Neural cell (in vitro differentiated cells): ENCODE results near the gene KCTD17. TPM values are rescaled to one million over a fixed set of nuclear protein-coding genes. Genes with fewer than 3 reads are reported as not detected.

Experiments
- H2AFZ ChIP-seq: fragments of 200-600, 300-800 bp; sonication (generic), shearing (Covaris generic); 2 replicates; pipeline ENCODE4 v1.6.0; 2014; ENCODE audit warnings: low read depth, mild to moderate bottlenecking, antibody characterized with exemption, low read length, moderate library complexity
- H3F3A ChIP-seq: fragments of 200-600 bp; shearing (Covaris generic); 2 replicates; pipeline ENCODE4 v1.6.1; 2016; ENCODE audit warnings: mild to moderate bottlenecking, moderate library complexity, mixed read lengths, antibody characterized with exemption, low read length; ENCODE audit not compliant: insufficient read depth, poor library complexity, severe bottlenecking
- H3K27ac ChIP-seq: fragments of 200-600, 300-800 bp; sonication (generic), shearing (Covaris generic); 2 replicates; pipeline ENCODE4 v1.5.1; 2014; ENCODE audit warnings: mild to moderate bottlenecking, low read length, moderate library complexity
- H3K27me3 ChIP-seq: fragments of 300-800, 200-600 bp; sonication (generic), shearing (Covaris generic); 2 replicates; pipeline ENCODE4 v1.6.0; 2014; ENCODE audit warnings: mild to moderate bottlenecking, low read depth, low read length, moderate library complexity; ENCODE audit not compliant: insufficient read depth
- H3K36me3 ChIP-seq: fragments of 300-800, 200-600 bp; sonication (generic), shearing (Covaris generic); 2 replicates; pipeline ENCODE4 v1.5.1; 2014; ENCODE audit warnings: mild to moderate bottlenecking, antibody characterized with exemption, low read length, moderate library complexity; ENCODE audit not compliant: insufficient read depth
- H3K4me2 ChIP-seq: fragments of 300-800, 200-600 bp; sonication (generic), shearing (Covaris generic); 2 replicates; pipeline ENCODE4 v1.6.0; 2014; ENCODE audit warnings: mild to moderate bottlenecking, low read length
- H3K4me3 ChIP-seq: fragments of 300-800, 200-600 bp; sonication (generic), shearing (Covaris generic); 2 replicates; pipeline ENCODE4 v1.5.1; 2014; ENCODE audit warnings: mild to moderate bottlenecking, low read length, moderate library complexity
- H3K79me2 ChIP-seq: fragments of 200-600 bp; shearing (Covaris generic); replicated peaks from 2 replicates; pipeline ENCODE4 v1.6.0; 2014; ENCODE audit warnings: mild to moderate bottlenecking, low read length, moderate library complexity; ENCODE audit not compliant: insufficient read depth
- H3K9ac ChIP-seq: fragments of 300-800, 200-600 bp; sonication (generic), shearing (Covaris generic); 2 replicates; pipeline ENCODE4 v1.6.1; 2016; ENCODE audit warnings: mild to moderate bottlenecking, low read length, mixed read lengths
- H3K9me2 ChIP-seq: fragments of 200-600 bp; shearing (Covaris generic); 2 replicates; pipeline ENCODE4 v1.6.1; 2016; ENCODE audit warnings: mild to moderate bottlenecking, low read length, mixed read lengths; ENCODE audit not compliant: insufficient read depth
- H3K9me3 ChIP-seq: fragments of 200-600, 300-800 bp; sonication (generic), shearing (Covaris generic); 2 replicates; pipeline ENCODE4 v1.6.1; 2016; ENCODE audit warnings: mild to moderate bottlenecking, mixed run types, low read length, moderate library complexity, mixed read lengths
- H4K20me1 ChIP-seq: fragments of 200-600 bp; shearing (Covaris generic); 2 replicates; pipeline ENCODE4 v1.6.1; 2016; ENCODE audit warnings: mild to moderate bottlenecking, mixed run types; ENCODE audit not compliant: insufficient read depth
- EP300 ChIP-seq: fragments of 450-650 bp; conservative IDR thresholded peaks from 2 replicates; pipeline ENCODE4 v1.6.1; 2014; ENCODE audit warnings: antibody characterized with exemption, mild to moderate bottlenecking, moderate library complexity; ENCODE audit not compliant: poor library complexity, severe bottlenecking
- EZH2 ChIP-seq: fragments of 200-600, 300-800 bp; shearing (Covaris generic), sonication (generic); IDR thresholded peaks from 2 replicates; pipeline ENCODE4 v1.6.1; 2014; ENCODE audit warnings: antibody characterized with exemption, low read length, borderline replicate concordance, mild to moderate bottlenecking; ENCODE audit not compliant: insufficient read depth, poor library complexity, severe bottlenecking
- MXI1 ChIP-seq: fragments of 450-650 bp; conservative IDR thresholded peaks from 2 replicates; pipeline ENCODE4 v1.6.1; 2014; ENCODE audit warnings: antibody characterized with exemption, mild to moderate bottlenecking; ENCODE audit not compliant: poor library complexity, severe bottlenecking
- POLR2AphosphoS5 ChIP-seq: IDR thresholded peaks from 2 replicates; pipeline ENCODE4 v1.6.1; 2012
- RAD21 ChIP-seq: fragments of 450-650 bp; conservative IDR thresholded peaks from 2 replicates; pipeline ENCODE4 v1.6.1; 2014; ENCODE audit warnings: antibody characterized with exemption, mild to moderate bottlenecking, moderate library complexity
- SMC3 ChIP-seq: fragments of 450-650 bp; conservative IDR thresholded peaks from 2 replicates; pipeline ENCODE4 v1.6.1; 2014; ENCODE audit warnings: antibody characterized with exemption, mild to moderate bottlenecking, moderate library complexity; ENCODE audit not compliant: poor library complexity
- TAF1 ChIP-seq: IDR thresholded peaks from 2 replicates; pipeline ENCODE4 v1.6.1; 2012; ENCODE audit warnings: low read depth
- polyA plus RNA-seq: library from polyadenylated mRNA; depleted of rRNA; stranded (reverse); fragments of >200 nt; gene quantifications from 2 replicates; pipeline ENCODE4 v1.2.3, GENCODE V29; 2014
- TF ChIP-seq, protein P1 (sequence below): fragments of 450-650 bp; IDR thresholded peaks from 2 replicates; pipeline ENCODE4 v1.5.1; 2014; ENCODE audit warnings: antibody characterized with exemption, mild to moderate bottlenecking, moderate library complexity; ENCODE audit not compliant: poor library complexity, severe bottlenecking
- TF ChIP-seq, protein P2 (sequence below): IDR thresholded peaks from 2 replicates; pipeline ENCODE4 v1.6.1; 2012; ENCODE audit warnings: borderline replicate concordance

Gene KCTD17
- polyA plus RNA-seq, 1 donor from 2014 or later = 96.3 TPM

DNA sequence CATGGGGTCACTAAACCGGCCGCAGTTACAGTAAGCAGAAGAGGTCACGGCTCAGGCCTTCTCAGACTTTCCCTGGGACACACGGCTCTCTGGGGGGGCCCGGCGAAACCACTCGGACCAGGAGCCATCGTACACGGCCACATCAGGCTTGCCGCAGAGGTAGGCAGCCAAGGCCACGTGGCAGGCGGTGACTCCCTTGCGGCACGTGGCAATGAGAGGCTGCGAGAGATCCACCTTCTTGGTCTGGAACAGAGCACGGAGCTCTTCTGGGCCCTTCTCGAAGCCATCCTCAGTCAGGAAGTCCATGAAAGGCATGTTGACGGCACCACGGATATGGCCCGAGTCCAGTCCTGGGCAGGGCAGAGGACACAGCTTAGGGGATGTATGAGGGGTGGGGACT is 40.6 kb upstream of the KCTD17 start:
- H3K9ac ChIP-seq = no peak overlapping the region
- H3K36me3 ChIP-seq = no peaks in the 10 kb centered on the region
- no peaks in the 10 kb centered on the region for H3K27me3 ChIP-seq
- no peaks in the 10 kb centered on the region for H3K9me3 ChIP-seq
- H4K20me1 ChIP-seq = no peaks in the 10 kb centered on the region
- no peak overlapping the region for H3K4me2 ChIP-seq
- H3K79me2 ChIP-seq = no peaks in the 10 kb centered on the region
- H3K27ac ChIP-seq = no peak overlapping the region
- no peak overlapping the region for H3K4me3 ChIP-seq
- H2AFZ ChIP-seq = no peak overlapping the region
- no peaks in the 10 kb centered on the region for H3K9me2 ChIP-seq
- TF ChIP-seq POLR2AphosphoS5 = no peak
- TF ChIP-seq, protein P1, sequence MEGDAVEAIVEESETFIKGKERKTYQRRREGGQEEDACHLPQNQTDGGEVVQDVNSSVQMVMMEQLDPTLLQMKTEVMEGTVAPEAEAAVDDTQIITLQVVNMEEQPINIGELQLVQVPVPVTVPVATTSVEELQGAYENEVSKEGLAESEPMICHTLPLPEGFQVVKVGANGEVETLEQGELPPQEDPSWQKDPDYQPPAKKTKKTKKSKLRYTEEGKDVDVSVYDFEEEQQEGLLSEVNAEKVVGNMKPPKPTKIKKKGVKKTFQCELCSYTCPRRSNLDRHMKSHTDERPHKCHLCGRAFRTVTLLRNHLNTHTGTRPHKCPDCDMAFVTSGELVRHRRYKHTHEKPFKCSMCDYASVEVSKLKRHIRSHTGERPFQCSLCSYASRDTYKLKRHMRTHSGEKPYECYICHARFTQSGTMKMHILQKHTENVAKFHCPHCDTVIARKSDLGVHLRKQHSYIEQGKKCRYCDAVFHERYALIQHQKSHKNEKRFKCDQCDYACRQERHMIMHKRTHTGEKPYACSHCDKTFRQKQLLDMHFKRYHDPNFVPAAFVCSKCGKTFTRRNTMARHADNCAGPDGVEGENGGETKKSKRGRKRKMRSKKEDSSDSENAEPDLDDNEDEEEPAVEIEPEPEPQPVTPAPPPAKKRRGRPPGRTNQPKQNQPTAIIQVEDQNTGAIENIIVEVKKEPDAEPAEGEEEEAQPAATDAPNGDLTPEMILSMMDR = no peak
- no peak for TF ChIP-seq EP300
- no peak for TF ChIP-seq RAD21
- TF ChIP-seq EZH2 = no peak
- TF ChIP-seq SMC3 = no peak
- TF ChIP-seq, protein P2, sequence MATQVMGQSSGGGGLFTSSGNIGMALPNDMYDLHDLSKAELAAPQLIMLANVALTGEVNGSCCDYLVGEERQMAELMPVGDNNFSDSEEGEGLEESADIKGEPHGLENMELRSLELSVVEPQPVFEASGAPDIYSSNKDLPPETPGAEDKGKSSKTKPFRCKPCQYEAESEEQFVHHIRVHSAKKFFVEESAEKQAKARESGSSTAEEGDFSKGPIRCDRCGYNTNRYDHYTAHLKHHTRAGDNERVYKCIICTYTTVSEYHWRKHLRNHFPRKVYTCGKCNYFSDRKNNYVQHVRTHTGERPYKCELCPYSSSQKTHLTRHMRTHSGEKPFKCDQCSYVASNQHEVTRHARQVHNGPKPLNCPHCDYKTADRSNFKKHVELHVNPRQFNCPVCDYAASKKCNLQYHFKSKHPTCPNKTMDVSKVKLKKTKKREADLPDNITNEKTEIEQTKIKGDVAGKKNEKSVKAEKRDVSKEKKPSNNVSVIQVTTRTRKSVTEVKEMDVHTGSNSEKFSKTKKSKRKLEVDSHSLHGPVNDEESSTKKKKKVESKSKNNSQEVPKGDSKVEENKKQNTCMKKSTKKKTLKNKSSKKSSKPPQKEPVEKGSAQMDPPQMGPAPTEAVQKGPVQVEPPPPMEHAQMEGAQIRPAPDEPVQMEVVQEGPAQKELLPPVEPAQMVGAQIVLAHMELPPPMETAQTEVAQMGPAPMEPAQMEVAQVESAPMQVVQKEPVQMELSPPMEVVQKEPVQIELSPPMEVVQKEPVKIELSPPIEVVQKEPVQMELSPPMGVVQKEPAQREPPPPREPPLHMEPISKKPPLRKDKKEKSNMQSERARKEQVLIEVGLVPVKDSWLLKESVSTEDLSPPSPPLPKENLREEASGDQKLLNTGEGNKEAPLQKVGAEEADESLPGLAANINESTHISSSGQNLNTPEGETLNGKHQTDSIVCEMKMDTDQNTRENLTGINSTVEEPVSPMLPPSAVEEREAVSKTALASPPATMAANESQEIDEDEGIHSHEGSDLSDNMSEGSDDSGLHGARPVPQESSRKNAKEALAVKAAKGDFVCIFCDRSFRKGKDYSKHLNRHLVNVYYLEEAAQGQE = no peak
- TF ChIP-seq TAF1 = no peak
- no peak for TF ChIP-seq MXI1
- H3F3A ChIP-seq = no peaks in the 10 kb centered on the region

DNA sequence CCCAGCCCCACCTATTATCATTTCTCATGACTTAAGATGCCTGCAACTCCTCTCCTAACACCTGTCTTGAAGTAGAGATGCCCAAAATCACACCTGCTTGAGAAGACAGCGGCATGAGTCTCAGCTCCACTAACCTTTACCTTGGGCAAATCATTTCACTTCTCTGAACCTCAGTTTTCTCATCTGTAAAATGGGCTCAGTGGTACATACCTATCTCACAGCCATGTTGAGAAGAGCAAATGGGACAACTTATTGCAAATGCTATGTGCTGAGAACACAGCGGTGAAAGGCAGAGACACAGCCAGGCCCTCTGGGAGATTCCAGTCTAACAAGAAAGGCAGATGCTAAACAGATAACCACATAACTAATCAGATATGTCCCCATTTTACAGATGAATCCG is 40.1 kb upstream of the KCTD17 start:
- Histone ChIP-seq H3K36me3 (no peaks in the 10 kb centered on the region), H3K9me2 (no peaks in the 10 kb centered on the region), H2AFZ (no peak overlapping the region), H3K27ac (no peak overlapping the region), H3K4me2 (no peak overlapping the region), H3K4me3 (no peak overlapping the region), H3K9me3 (no peaks in the 10 kb centered on the region), H3K27me3 (no peaks in the 10 kb centered on the region), H3K79me2 (no peaks in the 10 kb centered on the region), H3F3A (no peaks in the 10 kb centered on the region), H3K9ac (no peak overlapping the region), H4K20me1 (no peaks in the 10 kb centered on the region)
- TF ChIP-seq POLR2AphosphoS5 (no peak), TAF1 (no peak), EP300 (no peak), MXI1 (no peak), RAD21 (no peak), SMC3 (no peak), EZH2 (no peak)
- TF ChIP-seq, protein P1 = no peak
